Stomach (tissue), 4 donors: ENCODE data around the gene SIM1.

Source experiments
- POLR2A ChIP-seq, 4 donors: fragments of 450-650 bp; IDR thresholded peaks; one replicate each; pipeline ENCODE4 v1.6.1; 2016; ENCODE audit warnings: antibody characterized with exemption in 4 of 4, control low read depth in 2 of 4, mild to moderate bottlenecking in 1 of 4, moderate library complexity in 1 of 4
- POLR2AphosphoS5 ChIP-seq, 3 donors: sonication (generic); formaldehyde crosslinking; IDR thresholded peaks; one replicate each; pipeline ENCODE4 v1.6.1; 2016; ENCODE audit warnings: antibody characterized with exemption in 3 of 3
- TF ChIP-seq, protein P1 (sequence below), 7 experiments: fragments of 450-650 bp in 4 of 7; fragments of 200-600 bp in 3 of 7; sonication (generic) in 3 of 7; IDR thresholded peaks; one replicate each; pipeline ENCODE4 v1.5.1; 2016 to 2019; ENCODE audit warnings: antibody characterized with exemption in 7 of 7, control low read depth in 2 of 7, mild to moderate bottlenecking in 1 of 7

- TF ChIP-seq POLR2AphosphoS5 (IDR thresholded peaks at IDR 0.05) = no peak
- TF ChIP-seq, protein P1, sequence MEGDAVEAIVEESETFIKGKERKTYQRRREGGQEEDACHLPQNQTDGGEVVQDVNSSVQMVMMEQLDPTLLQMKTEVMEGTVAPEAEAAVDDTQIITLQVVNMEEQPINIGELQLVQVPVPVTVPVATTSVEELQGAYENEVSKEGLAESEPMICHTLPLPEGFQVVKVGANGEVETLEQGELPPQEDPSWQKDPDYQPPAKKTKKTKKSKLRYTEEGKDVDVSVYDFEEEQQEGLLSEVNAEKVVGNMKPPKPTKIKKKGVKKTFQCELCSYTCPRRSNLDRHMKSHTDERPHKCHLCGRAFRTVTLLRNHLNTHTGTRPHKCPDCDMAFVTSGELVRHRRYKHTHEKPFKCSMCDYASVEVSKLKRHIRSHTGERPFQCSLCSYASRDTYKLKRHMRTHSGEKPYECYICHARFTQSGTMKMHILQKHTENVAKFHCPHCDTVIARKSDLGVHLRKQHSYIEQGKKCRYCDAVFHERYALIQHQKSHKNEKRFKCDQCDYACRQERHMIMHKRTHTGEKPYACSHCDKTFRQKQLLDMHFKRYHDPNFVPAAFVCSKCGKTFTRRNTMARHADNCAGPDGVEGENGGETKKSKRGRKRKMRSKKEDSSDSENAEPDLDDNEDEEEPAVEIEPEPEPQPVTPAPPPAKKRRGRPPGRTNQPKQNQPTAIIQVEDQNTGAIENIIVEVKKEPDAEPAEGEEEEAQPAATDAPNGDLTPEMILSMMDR (IDR thresholded peaks at IDR 0.05) = no peak
- TF ChIP-seq POLR2A (IDR thresholded peaks at IDR 0.05) = no peak
These were observed 71.2 kb downstream of the SIM1 start for GRCh38 chr6:100393493-100393892.
